Left lung (tissue), 10 donors: ENCODE results near the gene HERC6. TPM values are rescaled to one million over a fixed set of nuclear protein-coding genes. Genes with fewer than 3 reads are reported as not detected.
"Not testable (repeated sequence)": the region's sequence is repeated elsewhere in the genome, so short reads cannot be mapped to it uniquely, and the experiment has no call there.

Experiments used
- ATAC-seq: fragments of 200-7000 bp; cut with Tn5 transposase; one replicate; pipeline ENCODE4 v1.9.1; 2020; ENCODE audit warnings: moderate library complexity
- DNase-seq, 4 donors: peaks; one replicate each; pipeline ENCODE4 v3.0.0-alpha.2; 2013 to 2020
- H3K27ac ChIP-seq, 2 donors: fragments of 200-600 bp; sonication (generic) in 1 of 2; one replicate each; pipeline versions ENCODE4 v1.5.0 to v1.8.0; 2020 to 2021
- H3K27me3 ChIP-seq, 2 donors: fragments of 200-600 bp; sonication (generic) in 1 of 2; one replicate each; pipeline versions ENCODE4 v1.5.0 to v1.8.0; 2020 to 2021
- H3K36me3 ChIP-seq, 2 donors: fragments of 200-600 bp; sonication (generic) in 1 of 2; one replicate each; pipeline versions ENCODE4 v1.5.0 to v1.8.0; 2020 to 2021
- H3K4me1 ChIP-seq, 2 donors: fragments of 200-600 bp; one replicate each; pipeline ENCODE4 v1.8.0; 2021
- H3K4me3 ChIP-seq, 2 donors: fragments of 200-600 bp; sonication (generic) in 1 of 2; one replicate each; pipeline versions ENCODE4 v1.5.0 to v1.8.0; 2020 to 2021; ENCODE audit warnings: mild to moderate bottlenecking in 1 of 2
- H3K9me3 ChIP-seq, 2 donors: fragments of 200-600 bp; sonication (generic) in 1 of 2; one replicate each; pipeline versions ENCODE4 v1.5.0 to v1.8.0; 2020 to 2021
- CTCF ChIP-seq, 2 donors: fragments of 200-600 bp; sonication (generic) in 1 of 2; IDR thresholded peaks; one replicate each; pipeline versions ENCODE4 v1.5.0 to v1.8.0; 2021; ENCODE audit warnings: antibody characterized with exemption in 2 of 2
- intact Hi-C, 2 donors: fragments of 100-400 bp; cut with DNase I; formaldehyde crosslinking; loops; one replicate each; pipeline versions ENCODE4 v1.11.2 to v1.14.2; 2022
- polyA plus RNA-seq, 6 donors: library from polyadenylated mRNA; unstranded; fragments of 120-200 nt; gene quantifications; one replicate each; pipeline ENCODE4 v1.2.1, GENCODE V29; 2013; ENCODE audit not compliant: insufficient read length in 6 of 6
- total RNA-seq, 2 donors: library from RNA; stranded (reverse); fragmentation: NEBNext Ultra II Directional; extraction: Animal tissue kit (Norgen Biotek cat#: 25700); gene quantifications; one replicate each; pipeline ENCODE4 v1.2.1, GENCODE V29; 2021
- donor health status: DM: no; HTN: yes; CAD: no.
- donor health status: DM: no; HTN: no; CAD: no.

Gene HERC6
- total and polyA plus RNA-seq, 8 donors = 10.7 to 21.9 (median 13.0) TPM

DNA sequence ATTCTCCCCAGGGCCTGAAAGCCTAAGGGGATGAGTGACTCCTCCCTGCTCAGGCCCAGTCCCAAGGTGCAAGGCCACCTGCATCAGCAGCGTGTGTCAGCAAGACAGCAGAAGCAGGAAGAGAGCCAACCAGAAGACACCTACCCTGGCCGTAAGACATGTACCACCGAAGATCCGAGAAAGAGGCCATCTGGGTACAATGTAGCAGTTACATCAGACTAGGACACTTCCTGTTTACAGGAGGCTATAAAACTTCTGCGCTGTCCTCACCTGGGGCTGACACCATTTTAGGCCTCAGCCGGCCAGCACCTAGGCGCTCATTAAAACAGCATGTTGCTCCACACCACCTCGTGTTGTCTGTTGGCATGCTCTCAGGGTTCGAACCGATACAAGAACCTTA lies 19.1 kb upstream of the HERC6 start:
- no peak for ATAC-seq
- DNase-seq = no peak
- Histone ChIP-seq H3K36me3 (no peaks in the 10 kb centered on the region), H3K4me3 (no peak overlapping the region), H3K9me3 (peaks cover 0 to 15% of the 10 kb centered on the region in 2 donors), H3K27me3 (no peaks in the 10 kb centered on the region), H3K4me1 (no peaks in the 10 kb centered on the region), H3K27ac (no peak overlapping the region)
- intact Hi-C loops = no loop called here
- no peak for TF ChIP-seq CTCF (IDR thresholded peaks at IDR 0.05)

DNA sequence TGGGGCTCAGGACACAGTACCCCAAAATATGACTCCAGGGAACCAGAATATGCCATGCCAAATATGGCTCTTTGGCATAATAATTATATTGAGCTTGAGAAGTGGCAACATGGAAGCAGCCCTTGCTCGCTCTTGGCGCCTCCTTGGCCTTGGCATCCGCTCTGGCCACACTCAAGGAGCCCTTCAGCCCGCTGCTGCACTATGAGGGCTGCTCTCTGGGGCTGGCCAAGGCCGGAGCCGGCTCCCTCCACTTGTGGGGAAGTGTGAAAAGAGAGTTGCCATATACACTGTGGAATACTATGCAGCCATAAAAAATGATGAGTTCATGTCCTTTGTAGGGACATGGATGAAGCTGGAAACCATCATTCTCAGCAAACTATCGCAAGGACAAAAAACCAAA lies 18.4 kb upstream of the HERC6 start:
- intact Hi-C loops = loop anchor here in 1 of 2 donors (10.0 kb wide), 1 partner anchor 145 kb away; no protein-coding TSS in a partner anchor
- H3K9me3 ChIP-seq = peaks cover 0 to 19% of the 10 kb centered on the region in 2 donors
- no peaks in the 10 kb centered on the region for H3K4me1 ChIP-seq
- H3K36me3 ChIP-seq = no peaks in the 10 kb centered on the region
- no peak overlapping the region for H3K4me3 ChIP-seq
- TF ChIP-seq CTCF (IDR thresholded peaks at IDR 0.05) = no peak
- H3K27ac ChIP-seq = no peak overlapping the region
- DNase-seq = no peak
- no peaks in the 10 kb centered on the region for H3K27me3 ChIP-seq
- ATAC-seq = no peak

- intact Hi-C loops = loop anchor here in 1 of 2 donors (10.0 kb wide), 1 partner anchor 146 kb away; no protein-coding TSS in a partner anchor
- H3K36me3 ChIP-seq = no peaks in the 10 kb centered on the region
Observed at GRCh38 chr4:88360791-88361190, 17.9 kb upstream of the HERC6 start.

DNA sequence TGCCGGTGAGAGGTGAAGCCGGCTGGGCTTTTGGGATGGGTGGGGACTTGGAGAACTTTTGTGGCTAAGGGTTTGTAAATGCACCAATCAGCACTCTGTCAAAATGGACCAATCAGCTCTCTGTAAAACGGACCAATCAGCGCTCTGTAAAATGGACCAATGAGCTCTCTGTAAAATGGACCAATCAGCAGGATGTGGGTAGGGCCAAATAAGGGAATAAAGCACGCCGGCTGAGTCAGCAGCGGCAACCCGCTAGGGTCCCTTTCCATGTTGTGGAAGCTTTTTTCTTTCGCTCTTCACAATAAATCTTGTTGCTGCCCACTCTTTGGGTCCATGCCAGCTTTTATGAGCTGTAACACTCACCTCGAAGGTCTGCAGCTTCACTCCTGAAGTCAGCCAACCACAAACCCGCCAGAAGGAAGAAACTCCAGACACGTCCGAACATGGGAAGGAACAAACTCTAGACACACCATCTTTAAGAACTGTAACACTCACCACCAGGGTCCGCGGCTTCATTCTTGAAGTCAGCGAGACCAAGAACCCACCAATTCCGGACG lies 17.4 kb upstream of the HERC6 start:
- peaks cover 0 to 19% of the 10 kb centered on the region in 2 donors for H3K9me3 ChIP-seq
- not testable (repeated sequence) for H3K27ac ChIP-seq, H3K36me3 ChIP-seq, ATAC-seq, DNase-seq, H3K27me3 ChIP-seq, H3K4me3 ChIP-seq, H3K4me1 ChIP-seq
- intact Hi-C loops = loop anchor here in 1 of 2 donors (10.0 kb wide), 1 partner anchor 146 kb away; no protein-coding TSS in a partner anchor

More at GRCh38 chr4:88360791-88361190, 17.9 kb upstream of the HERC6 start:
- Histone ChIP-seq H3K4me1 (no peaks in the 10 kb centered on the region), H3K27me3 (no peaks in the 10 kb centered on the region), H3K27ac (no peak overlapping the region), H3K4me3 (no peak overlapping the region), H3K9me3 (peaks cover 0 to 19% of the 10 kb centered on the region in 2 donors)
- DNase-seq = no peak
- no peak for ATAC-seq
- no peak for TF ChIP-seq CTCF (IDR thresholded peaks at IDR 0.05)

DNA sequence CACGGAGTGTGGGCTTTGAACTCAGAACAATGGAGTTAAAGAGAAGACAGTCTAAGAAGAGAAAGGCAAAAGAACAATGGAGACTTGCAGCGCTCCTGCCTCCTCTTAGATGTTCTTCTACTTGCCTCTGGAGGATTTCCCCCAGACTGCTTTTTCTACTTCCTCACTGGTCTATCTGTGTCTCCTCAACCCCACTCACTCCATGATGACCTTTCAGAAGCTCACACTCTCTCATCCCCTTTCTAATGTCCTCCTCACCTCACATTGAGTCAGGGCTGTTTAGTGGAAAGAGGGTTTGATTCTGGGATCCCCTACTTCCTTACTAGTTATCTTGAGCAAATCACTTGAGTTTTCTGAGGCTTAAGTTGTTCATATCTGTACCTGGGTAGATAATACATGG lies 12.2 kb upstream of the HERC6 start:
- H3K9me3 ChIP-seq = peaks cover 0 to 14% of the 10 kb centered on the region in 2 donors
- intact Hi-C loops = loop anchor here in 1 of 2 donors (10.0 kb wide), 1 partner anchor 152 kb away; no protein-coding TSS in a partner anchor
- TF ChIP-seq CTCF (IDR thresholded peaks at IDR 0.05) = no peak
- no peak overlapping the region for H3K27ac ChIP-seq
- H3K27me3 ChIP-seq = no peaks in the 10 kb centered on the region
- no peaks in the 10 kb centered on the region for H3K4me1 ChIP-seq
- no peaks in the 10 kb centered on the region for H3K36me3 ChIP-seq
- DNase-seq (no peak), ATAC-seq (no peak)
- H3K4me3 ChIP-seq = no peak overlapping the region
